Measurements from ENCODE around the gene LGR6. TPM values are rescaled to one million over a fixed set of nuclear protein-coding genes. Genes with fewer than 3 reads are reported as not detected.

Gene LGR6
- total and polyA plus RNA-seq, 2 experiments from 2014 or later: 0.66 to 0.89 TPM

DNA sequence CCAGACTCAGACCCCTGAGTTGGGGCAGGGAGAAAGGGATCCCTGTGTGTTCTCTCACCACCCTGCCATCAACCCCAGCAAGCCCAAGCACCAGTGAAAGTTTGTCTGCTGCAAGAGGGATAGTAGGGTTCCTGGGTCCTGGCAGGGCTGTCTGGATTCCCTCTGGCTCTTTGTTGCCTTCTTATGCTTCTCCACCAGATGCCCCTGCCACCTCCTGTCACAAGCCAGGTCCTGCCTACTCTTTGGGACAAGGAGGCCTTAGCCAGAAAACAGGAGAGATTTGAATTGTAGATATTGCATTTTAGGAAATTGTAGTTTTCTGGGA lies 126.4 kb downstream of the LGR6 start:
- H4K20me1 ChIP-seq (replicated peaks; ENCODE audit: insufficient read depth): no peaks in the 10 kb centered on the region
- H3K4me1 ChIP-seq (ENCODE audit: insufficient read depth): no peaks in the 10 kb centered on the region
- Mint-ChIP-seq H3K27ac (no peak overlapping the region), H3K27me3 (ENCODE audit: insufficient read depth, low read depth, poor library complexity) (peaks cover 4% of the 10 kb centered on the region), H3K4me3 (no peak overlapping the region), H3K9me3 (no peaks in the 10 kb centered on the region), H3K36me3 (ENCODE audit: low read depth) (no peaks in the 10 kb centered on the region), H3K4me1 (peaks cover 9% of the 10 kb centered on the region)
- no peak for DNase-seq (ENCODE audit: low spot score)
- no peaks in the 10 kb centered on the region for H3F3A ChIP-seq (replicated peaks; ENCODE audit: low read depth)
- H3K4me3 ChIP-seq: no peak overlapping the region
- H3K27ac ChIP-seq (ENCODE audit: low read depth): no peak overlapping the region
- no peaks in the 10 kb centered on the region for H3K79me2 ChIP-seq (replicated peaks; ENCODE audit: insufficient read depth)
- no peak overlapping the region for H2AFZ ChIP-seq
- H3K27me3 ChIP-seq (ENCODE audit: insufficient read depth): no peaks in the 10 kb centered on the region
- no peak for ATAC-seq
- H3K36me3 ChIP-seq (ENCODE audit: insufficient read depth): no peaks in the 10 kb centered on the region
- TF ChIP-seq NANOG (IDR thresholded peaks at IDR 0.05; ENCODE audit: borderline replicate concordance): no peak
- no peaks in the 10 kb centered on the region for H3K9me2 ChIP-seq (ENCODE audit: insufficient read depth)
- H3K4me2 ChIP-seq: no peak overlapping the region

DNA sequence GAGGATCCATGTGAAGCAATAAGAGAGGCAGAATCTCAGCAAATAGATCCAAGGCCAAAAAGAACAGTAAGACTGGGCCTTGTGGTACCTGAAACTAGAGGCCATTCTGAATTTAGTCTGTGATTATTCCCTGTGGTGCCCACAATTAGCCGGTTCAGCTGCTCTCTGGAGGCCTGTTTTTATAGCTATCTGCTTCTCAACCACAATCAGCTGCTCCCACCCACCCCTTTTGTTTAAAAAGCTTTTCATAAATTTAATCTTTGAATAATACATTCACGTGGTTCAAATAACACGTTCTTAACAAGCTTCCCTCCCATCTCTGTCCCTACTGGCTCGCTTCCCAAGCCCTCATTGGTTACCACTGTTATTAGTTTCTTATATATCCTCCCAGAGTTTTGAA lies 130.1 kb downstream of the LGR6 start:
- no peak for ATAC-seq
- Histone ChIP-seq H4K20me1 (replicated peaks; ENCODE audit: insufficient read depth) (no peaks in the 10 kb centered on the region), H3K4me2 (no peak overlapping the region), H3K36me3 (ENCODE audit: insufficient read depth) (no peaks in the 10 kb centered on the region), H3K79me2 (replicated peaks; ENCODE audit: insufficient read depth) (no peaks in the 10 kb centered on the region), H3K27me3 (ENCODE audit: insufficient read depth) (no peaks in the 10 kb centered on the region), H3K4me1 (ENCODE audit: insufficient read depth) (0 out of 2 replicates have a peak, but pooled peaks cover 4% of the 10 kb centered on the region), H2AFZ (no peak overlapping the region), H3F3A (replicated peaks; ENCODE audit: low read depth) (no peaks in the 10 kb centered on the region), H3K27ac (ENCODE audit: low read depth) (no peak overlapping the region), H3K9me2 (ENCODE audit: insufficient read depth) (no peaks in the 10 kb centered on the region), H3K4me3 (no peak overlapping the region)
- Mint-ChIP-seq H3K27ac (no peak overlapping the region), H3K36me3 (ENCODE audit: low read depth) (no peaks in the 10 kb centered on the region; the same call in 2 of the 3 replicates), H3K4me1 (peaks cover 3% of the 10 kb centered on the region; the same call in 2 of the 3 replicates), H3K9me3 (no peaks in the 10 kb centered on the region), H3K4me3 (no peak overlapping the region), H3K27me3 (ENCODE audit: insufficient read depth, low read depth, poor library complexity) (peaks cover 7% of the 10 kb centered on the region)
- no peak for DNase-seq (ENCODE audit: low spot score)
- TF ChIP-seq ZNF331 (CRISPR knock-in tag; IDR thresholded peaks at IDR 0.05; ENCODE audit: low read depth): no peak
- TF ChIP-seq, protein P1, sequence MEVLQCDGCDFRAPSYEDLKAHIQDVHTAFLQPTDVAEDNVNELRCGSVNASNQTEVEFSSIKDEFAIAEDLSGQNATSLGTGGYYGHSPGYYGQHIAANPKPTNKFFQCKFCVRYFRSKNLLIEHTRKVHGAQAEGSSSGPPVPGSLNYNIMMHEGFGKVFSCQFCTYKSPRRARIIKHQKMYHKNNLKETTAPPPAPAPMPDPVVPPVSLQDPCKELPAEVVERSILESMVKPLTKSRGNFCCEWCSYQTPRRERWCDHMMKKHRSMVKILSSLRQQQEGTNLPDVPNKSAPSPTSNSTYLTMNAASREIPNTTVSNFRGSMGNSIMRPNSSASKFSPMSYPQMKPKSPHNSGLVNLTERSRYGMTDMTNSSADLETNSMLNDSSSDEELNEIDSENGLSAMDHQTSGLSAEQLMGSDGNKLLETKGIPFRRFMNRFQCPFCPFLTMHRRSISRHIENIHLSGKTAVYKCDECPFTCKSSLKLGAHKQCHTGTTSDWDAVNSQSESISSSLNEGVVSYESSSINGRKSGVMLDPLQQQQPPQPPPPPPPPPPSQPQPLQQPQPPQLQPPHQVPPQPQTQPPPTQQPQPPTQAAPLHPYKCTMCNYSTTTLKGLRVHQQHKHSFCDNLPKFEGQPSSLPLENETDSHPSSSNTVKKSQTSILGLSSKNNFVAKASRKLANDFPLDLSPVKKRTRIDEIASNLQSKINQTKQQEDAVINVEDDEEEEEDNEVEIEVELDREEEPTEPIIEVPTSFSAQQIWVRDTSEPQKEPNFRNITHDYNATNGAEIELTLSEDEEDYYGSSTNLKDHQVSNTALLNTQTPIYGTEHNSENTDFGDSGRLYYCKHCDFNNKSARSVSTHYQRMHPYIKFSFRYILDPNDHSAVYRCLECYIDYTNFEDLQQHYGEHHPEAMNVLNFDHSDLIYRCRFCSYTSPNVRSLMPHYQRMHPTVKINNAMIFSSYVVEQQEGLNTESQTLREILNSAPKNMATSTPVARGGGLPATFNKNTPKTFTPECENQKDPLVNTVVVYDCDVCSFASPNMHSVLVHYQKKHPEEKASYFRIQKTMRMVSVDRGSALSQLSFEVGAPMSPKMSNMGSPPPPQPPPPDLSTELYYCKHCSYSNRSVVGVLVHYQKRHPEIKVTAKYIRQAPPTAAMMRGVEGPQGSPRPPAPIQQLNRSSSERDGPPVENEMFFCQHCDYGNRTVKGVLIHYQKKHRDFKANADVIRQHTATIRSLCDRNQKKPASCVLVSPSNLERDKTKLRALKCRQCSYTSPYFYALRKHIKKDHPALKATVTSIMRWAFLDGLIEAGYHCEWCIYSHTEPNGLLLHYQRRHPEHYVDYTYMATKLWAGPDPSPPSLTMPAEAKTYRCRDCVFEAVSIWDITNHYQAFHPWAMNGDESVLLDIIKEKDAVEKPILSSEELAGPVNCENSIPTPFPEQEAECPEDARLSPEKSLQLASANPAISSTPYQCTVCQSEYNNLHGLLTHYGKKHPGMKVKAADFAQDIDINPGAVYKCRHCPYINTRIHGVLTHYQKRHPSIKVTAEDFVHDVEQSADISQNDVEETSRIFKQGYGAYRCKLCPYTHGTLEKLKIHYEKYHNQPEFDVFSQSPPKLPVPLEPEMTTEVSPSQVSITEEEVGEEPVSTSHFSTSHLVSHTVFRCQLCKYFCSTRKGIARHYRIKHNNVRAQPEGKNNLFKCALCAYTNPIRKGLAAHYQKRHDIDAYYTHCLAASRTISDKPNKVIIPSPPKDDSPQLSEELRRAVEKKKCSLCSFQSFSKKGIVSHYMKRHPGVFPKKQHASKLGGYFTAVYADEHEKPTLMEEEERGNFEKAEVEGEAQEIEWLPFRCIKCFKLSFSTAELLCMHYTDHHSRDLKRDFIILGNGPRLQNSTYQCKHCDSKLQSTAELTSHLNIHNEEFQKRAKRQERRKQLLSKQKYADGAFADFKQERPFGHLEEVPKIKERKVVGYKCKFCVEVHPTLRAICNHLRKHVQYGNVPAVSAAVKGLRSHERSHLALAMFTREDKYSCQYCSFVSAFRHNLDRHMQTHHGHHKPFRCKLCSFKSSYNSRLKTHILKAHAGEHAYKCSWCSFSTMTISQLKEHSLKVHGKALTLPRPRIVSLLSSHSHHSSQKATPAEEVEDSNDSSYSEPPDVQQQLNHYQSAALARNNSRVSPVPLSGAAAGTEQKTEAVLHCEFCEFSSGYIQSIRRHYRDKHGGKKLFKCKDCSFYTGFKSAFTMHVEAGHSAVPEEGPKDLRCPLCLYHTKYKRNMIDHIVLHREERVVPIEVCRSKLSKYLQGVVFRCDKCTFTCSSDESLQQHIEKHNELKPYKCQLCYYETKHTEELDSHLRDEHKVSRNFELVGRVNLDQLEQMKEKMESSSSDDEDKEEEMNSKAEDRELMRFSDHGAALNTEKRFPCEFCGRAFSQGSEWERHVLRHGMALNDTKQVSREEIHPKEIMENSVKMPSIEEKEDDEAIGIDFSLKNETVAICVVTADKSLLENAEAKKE (CRISPR knock-in tag; IDR thresholded peaks at IDR 0.05): no peak
- no peak for TF ChIP-seq EZH2phosphoT487 (IDR thresholded peaks at IDR 0.05; ENCODE audit: unreplicated experiment)
- TF ChIP-seq CREB1 (CRISPR knock-in tag; IDR thresholded peaks at IDR 0.05; ENCODE audit: low read depth): no peak
- TF ChIP-seq, protein P2, sequence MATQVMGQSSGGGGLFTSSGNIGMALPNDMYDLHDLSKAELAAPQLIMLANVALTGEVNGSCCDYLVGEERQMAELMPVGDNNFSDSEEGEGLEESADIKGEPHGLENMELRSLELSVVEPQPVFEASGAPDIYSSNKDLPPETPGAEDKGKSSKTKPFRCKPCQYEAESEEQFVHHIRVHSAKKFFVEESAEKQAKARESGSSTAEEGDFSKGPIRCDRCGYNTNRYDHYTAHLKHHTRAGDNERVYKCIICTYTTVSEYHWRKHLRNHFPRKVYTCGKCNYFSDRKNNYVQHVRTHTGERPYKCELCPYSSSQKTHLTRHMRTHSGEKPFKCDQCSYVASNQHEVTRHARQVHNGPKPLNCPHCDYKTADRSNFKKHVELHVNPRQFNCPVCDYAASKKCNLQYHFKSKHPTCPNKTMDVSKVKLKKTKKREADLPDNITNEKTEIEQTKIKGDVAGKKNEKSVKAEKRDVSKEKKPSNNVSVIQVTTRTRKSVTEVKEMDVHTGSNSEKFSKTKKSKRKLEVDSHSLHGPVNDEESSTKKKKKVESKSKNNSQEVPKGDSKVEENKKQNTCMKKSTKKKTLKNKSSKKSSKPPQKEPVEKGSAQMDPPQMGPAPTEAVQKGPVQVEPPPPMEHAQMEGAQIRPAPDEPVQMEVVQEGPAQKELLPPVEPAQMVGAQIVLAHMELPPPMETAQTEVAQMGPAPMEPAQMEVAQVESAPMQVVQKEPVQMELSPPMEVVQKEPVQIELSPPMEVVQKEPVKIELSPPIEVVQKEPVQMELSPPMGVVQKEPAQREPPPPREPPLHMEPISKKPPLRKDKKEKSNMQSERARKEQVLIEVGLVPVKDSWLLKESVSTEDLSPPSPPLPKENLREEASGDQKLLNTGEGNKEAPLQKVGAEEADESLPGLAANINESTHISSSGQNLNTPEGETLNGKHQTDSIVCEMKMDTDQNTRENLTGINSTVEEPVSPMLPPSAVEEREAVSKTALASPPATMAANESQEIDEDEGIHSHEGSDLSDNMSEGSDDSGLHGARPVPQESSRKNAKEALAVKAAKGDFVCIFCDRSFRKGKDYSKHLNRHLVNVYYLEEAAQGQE (IDR thresholded peaks at IDR 0.05; ENCODE audit: unreplicated experiment): no peak
- TF ChIP-seq NANOG (IDR thresholded peaks at IDR 0.05; ENCODE audit: borderline replicate concordance): no peak
- TF ChIP-seq, protein P3, sequence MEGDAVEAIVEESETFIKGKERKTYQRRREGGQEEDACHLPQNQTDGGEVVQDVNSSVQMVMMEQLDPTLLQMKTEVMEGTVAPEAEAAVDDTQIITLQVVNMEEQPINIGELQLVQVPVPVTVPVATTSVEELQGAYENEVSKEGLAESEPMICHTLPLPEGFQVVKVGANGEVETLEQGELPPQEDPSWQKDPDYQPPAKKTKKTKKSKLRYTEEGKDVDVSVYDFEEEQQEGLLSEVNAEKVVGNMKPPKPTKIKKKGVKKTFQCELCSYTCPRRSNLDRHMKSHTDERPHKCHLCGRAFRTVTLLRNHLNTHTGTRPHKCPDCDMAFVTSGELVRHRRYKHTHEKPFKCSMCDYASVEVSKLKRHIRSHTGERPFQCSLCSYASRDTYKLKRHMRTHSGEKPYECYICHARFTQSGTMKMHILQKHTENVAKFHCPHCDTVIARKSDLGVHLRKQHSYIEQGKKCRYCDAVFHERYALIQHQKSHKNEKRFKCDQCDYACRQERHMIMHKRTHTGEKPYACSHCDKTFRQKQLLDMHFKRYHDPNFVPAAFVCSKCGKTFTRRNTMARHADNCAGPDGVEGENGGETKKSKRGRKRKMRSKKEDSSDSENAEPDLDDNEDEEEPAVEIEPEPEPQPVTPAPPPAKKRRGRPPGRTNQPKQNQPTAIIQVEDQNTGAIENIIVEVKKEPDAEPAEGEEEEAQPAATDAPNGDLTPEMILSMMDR (conservative IDR thresholded peaks at IDR 0.05; ENCODE audit: low read depth in 2 of 2): no peak
- no peak for TF ChIP-seq EZH2 (IDR thresholded peaks at IDR 0.05; ENCODE audit: low read depth, unreplicated experiment)
- TF ChIP-seq POLR2AphosphoS5 (IDR thresholded peaks at IDR 0.05; ENCODE audit: low read depth): no peak
- TF ChIP-seq STAT1 (IDR thresholded peaks at IDR 0.05; ENCODE audit: unreplicated experiment): no peak

Measured in GM23338 (cell line).